ENCODE data around the gene CC2D2B. TPM values are rescaled to one million over a fixed set of nuclear protein-coding genes. Genes with fewer than 3 reads are reported as not detected.

Gene CC2D2B
- total RNA-seq, 1 donor from 2014 or later, result 0.30 TPM

GRCh38 chr10:96025566-96025965 lies 117.8 kb downstream of the CC2D2B start:
- no peak for DNase-seq (ENCODE audit: low spot score)
- Mint-ChIP-seq H3K27me3 (ENCODE audit: low read depth) (peaks cover 13% of the 10 kb centered on the region), H3K27ac (ENCODE audit: unreplicated experiment) (no peak overlapping the region), H3K4me3 (ENCODE audit: unreplicated experiment) (no peak overlapping the region), H3K4me1 (ENCODE audit: low read depth) (no peaks in the 10 kb centered on the region), H3K9me3 (ENCODE audit: low read depth) (peaks cover 2% of the 10 kb centered on the region), H3K36me3 (ENCODE audit: low read depth) (no peaks in the 10 kb centered on the region)
- TF ChIP-seq, protein P1, sequence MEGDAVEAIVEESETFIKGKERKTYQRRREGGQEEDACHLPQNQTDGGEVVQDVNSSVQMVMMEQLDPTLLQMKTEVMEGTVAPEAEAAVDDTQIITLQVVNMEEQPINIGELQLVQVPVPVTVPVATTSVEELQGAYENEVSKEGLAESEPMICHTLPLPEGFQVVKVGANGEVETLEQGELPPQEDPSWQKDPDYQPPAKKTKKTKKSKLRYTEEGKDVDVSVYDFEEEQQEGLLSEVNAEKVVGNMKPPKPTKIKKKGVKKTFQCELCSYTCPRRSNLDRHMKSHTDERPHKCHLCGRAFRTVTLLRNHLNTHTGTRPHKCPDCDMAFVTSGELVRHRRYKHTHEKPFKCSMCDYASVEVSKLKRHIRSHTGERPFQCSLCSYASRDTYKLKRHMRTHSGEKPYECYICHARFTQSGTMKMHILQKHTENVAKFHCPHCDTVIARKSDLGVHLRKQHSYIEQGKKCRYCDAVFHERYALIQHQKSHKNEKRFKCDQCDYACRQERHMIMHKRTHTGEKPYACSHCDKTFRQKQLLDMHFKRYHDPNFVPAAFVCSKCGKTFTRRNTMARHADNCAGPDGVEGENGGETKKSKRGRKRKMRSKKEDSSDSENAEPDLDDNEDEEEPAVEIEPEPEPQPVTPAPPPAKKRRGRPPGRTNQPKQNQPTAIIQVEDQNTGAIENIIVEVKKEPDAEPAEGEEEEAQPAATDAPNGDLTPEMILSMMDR (IDR thresholded peaks at IDR 0.05), result peak; percentile 26

DNA sequence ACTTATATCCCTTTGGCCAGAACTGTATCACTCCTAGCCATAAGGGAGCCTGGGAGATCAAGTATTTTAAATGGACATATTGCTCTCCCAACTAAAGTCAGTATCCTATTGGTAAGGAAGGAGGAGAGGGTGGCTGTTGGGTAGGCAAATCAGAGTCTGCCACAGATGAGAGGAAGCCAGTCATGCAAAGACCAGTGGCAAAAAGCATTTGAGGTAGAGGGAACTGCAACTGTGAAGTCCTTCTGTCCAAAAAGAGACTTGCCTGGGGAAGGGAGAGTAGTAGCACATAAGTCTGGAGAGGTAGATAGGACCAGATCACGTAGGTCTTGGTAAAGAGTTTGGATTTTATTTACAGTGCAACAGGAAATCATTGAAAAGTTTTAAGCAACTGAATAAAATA lies 126.8 kb downstream of the CC2D2B start:
- H3K36me3 Mint-ChIP-seq (ENCODE audit: low read depth), result no peaks in the 10 kb centered on the region
- no peaks in the 10 kb centered on the region for H3K4me1 Mint-ChIP-seq (ENCODE audit: low read depth)
- H3K27ac Mint-ChIP-seq (ENCODE audit: unreplicated experiment), result no peak overlapping the region
- TF ChIP-seq, protein P1 (IDR thresholded peaks at IDR 0.05), result no peak
- DNase-seq (ENCODE audit: low spot score), result no peak
- H3K4me3 Mint-ChIP-seq (ENCODE audit: unreplicated experiment), result no peak overlapping the region
- no peaks in the 10 kb centered on the region for H3K9me3 Mint-ChIP-seq (ENCODE audit: low read depth)
- H3K27me3 Mint-ChIP-seq (ENCODE audit: low read depth), result peaks cover 34% of the 10 kb centered on the region

DNA sequence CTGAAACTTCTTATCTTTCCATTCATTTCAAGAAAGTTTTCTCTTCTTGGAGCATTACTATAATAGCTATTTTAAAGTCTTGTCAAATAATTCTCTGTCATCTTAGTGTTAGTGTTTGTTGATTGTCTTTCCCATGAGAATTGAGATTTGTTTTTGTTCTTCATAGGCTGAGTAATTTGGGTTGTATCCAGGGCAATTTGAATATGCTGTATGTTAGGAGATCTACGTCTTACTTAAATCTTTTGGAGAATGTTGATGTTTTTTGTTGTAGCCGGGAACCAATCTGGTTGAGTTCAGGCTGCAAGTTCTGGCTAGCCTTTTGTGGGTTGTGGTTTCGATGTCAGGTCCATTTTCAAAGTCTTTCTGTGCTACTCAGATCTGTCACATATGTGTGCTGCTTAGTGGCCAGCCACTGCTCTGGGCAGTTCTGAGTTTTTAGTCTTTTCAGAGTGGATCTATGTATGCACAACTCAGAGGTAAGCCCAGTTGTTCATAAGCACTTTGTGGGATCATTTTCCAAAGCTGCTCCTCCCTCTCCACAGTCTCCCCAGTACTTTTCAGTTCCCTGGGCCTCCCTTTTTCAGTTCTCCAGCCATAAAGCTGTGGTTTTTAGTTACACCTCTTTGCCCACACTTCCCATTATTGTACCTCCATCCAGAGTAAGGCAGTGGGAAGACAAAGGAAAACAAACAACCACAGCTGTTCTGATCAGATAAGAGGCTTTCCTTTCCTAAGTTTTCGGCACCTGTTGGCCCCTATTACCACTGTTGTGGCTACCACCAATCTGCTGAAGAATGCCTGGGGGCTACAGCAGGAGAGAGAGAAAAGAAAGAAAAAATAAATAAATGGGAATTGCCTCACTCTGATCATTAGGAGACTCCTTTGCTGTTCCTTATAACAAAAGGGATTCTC lies 131.0 kb downstream of the CC2D2B start:
- no peaks in the 10 kb centered on the region for H3K9me3 Mint-ChIP-seq (ENCODE audit: low read depth)
- H3K36me3 Mint-ChIP-seq (ENCODE audit: low read depth), result no peaks in the 10 kb centered on the region
- H3K4me3 Mint-ChIP-seq (ENCODE audit: unreplicated experiment), result no peak overlapping the region
- H3K27me3 Mint-ChIP-seq (ENCODE audit: low read depth), result peaks cover 23% of the 10 kb centered on the region
- DNase-seq (ENCODE audit: low spot score), result no peak
- TF ChIP-seq, protein P1 (IDR thresholded peaks at IDR 0.05), result no peak
- no peak overlapping the region for H3K27ac Mint-ChIP-seq (ENCODE audit: unreplicated experiment)
- peaks cover 5% of the 10 kb centered on the region for H3K4me1 Mint-ChIP-seq (ENCODE audit: low read depth)

DNA sequence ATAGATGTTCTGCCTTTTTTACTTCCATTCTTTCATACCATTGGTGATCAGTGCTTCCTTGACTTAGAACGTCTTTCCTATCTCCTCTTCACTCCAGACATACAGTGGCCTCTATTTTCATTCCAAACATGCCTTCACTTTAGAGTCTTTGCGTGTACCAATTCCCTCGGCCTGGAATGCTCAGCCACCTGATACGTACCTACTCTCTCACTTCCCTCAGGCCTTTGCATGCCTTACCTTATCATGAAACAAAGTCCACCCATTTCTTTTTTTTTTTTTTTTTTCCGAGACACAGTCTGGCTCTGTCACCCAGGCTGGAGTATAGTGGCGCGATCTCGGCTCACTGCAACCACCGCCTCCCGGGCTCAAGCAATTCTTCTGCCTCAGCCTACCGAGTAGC lies 133.4 kb downstream of the CC2D2B start:
- Mint-ChIP-seq H3K9me3 (ENCODE audit: low read depth) (no peaks in the 10 kb centered on the region), H3K4me3 (ENCODE audit: unreplicated experiment) (no peak overlapping the region), H3K4me1 (ENCODE audit: low read depth) (peaks cover 22% of the 10 kb centered on the region), H3K27me3 (ENCODE audit: low read depth) (peaks cover 13% of the 10 kb centered on the region), H3K36me3 (ENCODE audit: low read depth) (no peaks in the 10 kb centered on the region), H3K27ac (ENCODE audit: unreplicated experiment) (no peak overlapping the region)
- TF ChIP-seq, protein P1 (IDR thresholded peaks at IDR 0.05), result no peak
- no peak for DNase-seq (ENCODE audit: low spot score)

GRCh38 chr10:96043033-96043892 lies 135.5 kb downstream of the CC2D2B start, which contains the start of gene CCNJ:
TSS of gene CCNJ (plus strand) at chr10:96043583. CDS start at chr10:96044394, 811 bp downstream.
- Mint-ChIP-seq H3K4me1 (ENCODE audit: low read depth) (peaks cover 37% of the 10 kb centered on the region), H3K4me3 (ENCODE audit: unreplicated experiment) (peak within 1 kb of the TSS; percentile 96), H3K36me3 (ENCODE audit: low read depth) (no peaks in the 10 kb centered on the region), H3K27ac (ENCODE audit: unreplicated experiment) (peak within 1 kb of the TSS; percentile 98), H3K9me3 (ENCODE audit: low read depth) (no peaks in the 10 kb centered on the region), H3K27me3 (ENCODE audit: low read depth) (peaks cover 7% of the 10 kb centered on the region)
- DNase-seq (ENCODE audit: low spot score), result peak; percentile 96
- TF ChIP-seq, protein P1 (IDR thresholded peaks at IDR 0.05), result peak; percentile 59

Data from chondrocyte (in vitro differentiated cells).